ENCODE results near the gene SERPINB13. TPM values are rescaled to one million over a fixed set of nuclear protein-coding genes. Genes with fewer than 3 reads are reported as not detected.
"Not testable (repeated sequence)": the region's sequence is repeated elsewhere in the genome, so short reads cannot be mapped to it uniquely, and the experiment has no call there.

The SERPINB13 gene
- total RNA-seq, 1 donor from 2014 or later: not detected

DNA sequence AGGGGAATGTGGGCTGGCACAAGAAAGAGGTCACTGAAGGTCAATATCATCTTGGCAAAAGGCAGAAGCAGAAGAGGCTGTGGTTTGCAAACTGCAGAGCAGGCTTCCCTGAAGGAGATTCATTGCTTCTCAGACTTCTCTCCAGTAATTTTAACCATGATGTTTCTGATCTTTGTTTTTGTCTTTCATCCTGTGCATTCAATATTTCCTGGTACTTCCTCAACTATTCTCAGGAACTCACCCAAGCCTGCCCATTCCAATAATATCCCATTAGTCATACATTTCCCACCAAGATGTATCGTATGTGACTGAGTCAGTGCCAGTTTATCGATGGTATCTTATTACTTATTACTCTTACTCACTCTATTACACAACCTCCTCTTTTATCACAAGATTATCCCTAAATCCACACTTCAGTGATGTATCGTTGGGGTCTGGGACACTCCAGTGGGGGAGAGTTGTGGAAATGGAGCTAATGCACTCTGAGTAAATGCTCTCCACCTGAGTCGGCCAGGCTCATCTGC lies 54.1 kb downstream of the SERPINB13 start:
- H3K27me3 Mint-ChIP-seq (ENCODE audit: insufficient read depth); DNase-seq (ENCODE audit: low spot score); H3K27ac Mint-ChIP-seq; H3K36me3 Mint-ChIP-seq (ENCODE audit: low read depth); H3K4me1 Mint-ChIP-seq (ENCODE audit: low read depth); intact Hi-C loops (cut with micrococcal nuclease); H3K9me3 Mint-ChIP-seq; H3K4me3 Mint-ChIP-seq: not testable (repeated sequence)

DNA sequence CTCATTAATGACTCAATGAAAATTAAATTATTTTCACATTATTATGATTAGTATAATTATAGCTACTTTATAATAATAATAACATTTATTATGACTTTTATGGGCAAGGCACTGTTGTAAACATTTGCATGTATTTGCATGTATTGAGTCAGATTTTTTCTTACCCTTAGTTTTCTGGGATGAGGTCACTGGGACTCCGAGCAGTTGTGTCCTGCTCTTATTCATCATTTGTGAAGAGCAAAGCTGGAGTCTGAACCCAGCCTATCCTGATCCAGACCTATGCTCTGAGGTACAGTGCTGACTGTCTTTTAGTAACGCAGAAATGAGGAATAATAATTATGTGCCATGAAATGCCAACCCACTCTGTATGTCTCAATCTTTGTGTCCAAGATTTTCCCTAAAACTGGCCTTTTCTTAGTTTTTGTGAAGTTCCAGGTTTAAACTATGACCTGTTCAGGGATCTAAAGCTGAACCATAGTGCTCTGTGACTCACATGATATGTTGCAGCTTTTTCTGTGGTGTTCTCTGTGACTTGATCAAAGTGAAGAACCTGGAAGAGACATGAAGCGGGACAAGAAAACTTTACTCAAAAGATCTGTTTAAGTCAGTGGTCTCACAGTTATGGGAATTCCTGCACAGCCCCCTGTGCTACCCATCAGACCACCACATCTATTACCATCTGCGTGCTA lies 55.7 kb downstream of the SERPINB13 start:
- H3K27me3 Mint-ChIP-seq (ENCODE audit: insufficient read depth); DNase-seq (ENCODE audit: low spot score); H3K4me3 Mint-ChIP-seq; H3K4me1 Mint-ChIP-seq (ENCODE audit: low read depth); H3K27ac Mint-ChIP-seq; H3K9me3 Mint-ChIP-seq; intact Hi-C loops (cut with micrococcal nuclease); H3K36me3 Mint-ChIP-seq (ENCODE audit: low read depth): not testable (repeated sequence)

GRCh38 chr18:63644142-63644541 lies 57.0 kb downstream of the SERPINB13 start, which contains the start of gene SERPINB4:
Gene SERPINB4 (minus strand): TSS chr18:63644256. CDS start chr18:63643577, 679 bp downstream.
- DNase-seq (ENCODE audit: low spot score); H3K4me3 Mint-ChIP-seq; H3K27me3 Mint-ChIP-seq (ENCODE audit: insufficient read depth); H3K9me3 Mint-ChIP-seq; H3K4me1 Mint-ChIP-seq (ENCODE audit: low read depth); H3K36me3 Mint-ChIP-seq (ENCODE audit: low read depth); intact Hi-C loops (cut with micrococcal nuclease); H3K27ac Mint-ChIP-seq: not testable (repeated sequence)

DNA sequence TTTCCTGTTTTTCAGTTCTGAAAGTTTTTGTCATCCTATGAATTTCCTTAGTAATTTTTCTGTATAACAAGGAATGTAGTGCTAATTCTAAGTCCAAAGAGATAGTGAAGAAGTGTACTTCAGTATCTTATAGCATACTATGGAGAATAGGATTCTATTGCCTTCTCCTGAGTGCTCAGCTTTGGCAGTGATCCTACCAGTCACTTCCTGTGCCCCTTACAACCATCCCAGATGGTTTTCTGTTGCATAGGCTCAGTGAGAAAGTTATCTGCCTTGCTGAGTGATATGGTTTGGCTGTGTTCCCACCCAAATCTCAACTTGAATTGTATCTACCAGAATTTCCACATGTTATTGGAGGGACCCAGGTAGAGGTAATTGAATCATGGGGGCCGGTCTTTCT lies 57.6 kb downstream of the SERPINB13 start:
- H3K4me3 Mint-ChIP-seq; DNase-seq (ENCODE audit: low spot score); H3K9me3 Mint-ChIP-seq; intact Hi-C loops (cut with micrococcal nuclease); H3K27me3 Mint-ChIP-seq (ENCODE audit: insufficient read depth); H3K27ac Mint-ChIP-seq; H3K4me1 Mint-ChIP-seq (ENCODE audit: low read depth); H3K36me3 Mint-ChIP-seq (ENCODE audit: low read depth): not testable (repeated sequence)

GRCh38 chr18:63646936-63647335 lies 59.8 kb downstream of the SERPINB13 start:
- peaks cover 7% of the 10 kb centered on the region for H3K27me3 Mint-ChIP-seq (ENCODE audit: insufficient read depth)
- H3K4me1 Mint-ChIP-seq (ENCODE audit: low read depth): no peaks in the 10 kb centered on the region
- no peaks in the 10 kb centered on the region for H3K36me3 Mint-ChIP-seq (ENCODE audit: low read depth)
- no peak overlapping the region for H3K4me3 Mint-ChIP-seq
- intact Hi-C loops (cut with micrococcal nuclease): no loop called here
- no peaks in the 10 kb centered on the region for H3K9me3 Mint-ChIP-seq
- DNase-seq (ENCODE audit: low spot score): no peak
- no peak overlapping the region for H3K27ac Mint-ChIP-seq

- Mint-ChIP-seq H3K4me3 (no peak overlapping the region), H3K9me3 (no peaks in the 10 kb centered on the region), H3K27ac (no peak overlapping the region), H3K27me3 (ENCODE audit: insufficient read depth) (peaks cover 7% of the 10 kb centered on the region), H3K36me3 (ENCODE audit: low read depth) (no peaks in the 10 kb centered on the region), H3K4me1 (ENCODE audit: low read depth) (no peaks in the 10 kb centered on the region)
- intact Hi-C loops (cut with micrococcal nuclease): no loop called here
- DNase-seq (ENCODE audit: low spot score): no peak
Observed at GRCh38 chr18:63648241-63648640, 61.1 kb downstream of the SERPINB13 start.

Other genes with a start within 250 kb of the SERPINB13 start
- gene KDSR, start 220.1 kb upstream of the SERPINB13 start, total RNA-seq: 72.2 and 83.5 TPM in 2 replicates
- 58.6 and 60.7 TPM in 2 replicates for gene VPS4B, start 164.9 kb upstream of the SERPINB13 start, total RNA-seq
- not detected in 2 replicates for gene SERPINB5, start 110.4 kb upstream of the SERPINB13 start, total RNA-seq
- gene SERPINB12, start 45.0 kb upstream of the SERPINB13 start, total RNA-seq: not detected in 2 replicates
- gene SERPINB4, start 56.9 kb downstream of the SERPINB13 start, total RNA-seq: not detected in 2 replicates
- gene SERPINB3, start 74.5 kb downstream of the SERPINB13 start, total RNA-seq: not detected in 2 replicates
- gene SERPINB11, start 115.6 kb downstream of the SERPINB13 start, total RNA-seq: not detected in 2 replicates
- gene SERPINB7, start 188.1 kb downstream of the SERPINB13 start, total RNA-seq: not detected in 2 replicates